ENCODE measurements around the gene GPC6. TPM values are rescaled to one million over a fixed set of nuclear protein-coding genes. Genes with fewer than 3 reads are reported as not detected.

GPC6 gene
- total RNA-seq, 1 donor from 2014 or later, result 42.9 TPM

DNA sequence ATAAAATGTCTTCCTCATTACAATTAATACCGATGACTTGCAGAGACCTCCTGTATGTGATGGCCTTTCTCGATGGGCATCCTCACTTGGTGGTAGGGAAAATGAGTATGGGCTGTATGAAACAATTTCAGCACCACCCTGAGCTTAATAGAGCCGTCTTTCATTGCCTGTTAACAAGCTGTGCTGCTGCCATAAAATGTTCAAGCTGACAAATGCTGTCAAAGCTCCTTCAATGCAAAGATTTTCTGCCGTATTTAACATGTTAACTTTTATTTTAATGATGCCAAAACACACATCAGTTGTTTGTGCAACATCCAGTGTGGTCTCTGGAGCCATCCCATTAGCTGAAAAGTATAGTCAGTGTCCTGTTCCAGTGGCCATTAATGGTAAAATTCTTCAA is 110.1 kb downstream of the GPC6 start:
- no peaks in the 10 kb centered on the region for H3K9me3 ChIP-seq (ENCODE audit: low read depth)
- H3K4me1 Mint-ChIP-seq, result peaks cover 4% of the 10 kb centered on the region
- H3K9ac ChIP-seq, result no peak overlapping the region
- H3K4me3 ChIP-seq, result no peak overlapping the region
- no peak overlapping the region for H2AFZ ChIP-seq (replicated peaks)
- H3K4me2 ChIP-seq, result no peak overlapping the region
- no peak overlapping the region for H3K27ac ChIP-seq
- H3K79me2 ChIP-seq (ENCODE audit: low read depth), result no peaks in the 10 kb centered on the region
- H3K4me3 Mint-ChIP-seq, result no peak overlapping the region
- H4K20me1 ChIP-seq (ENCODE audit: low read depth), result no peaks in the 10 kb centered on the region
- no peaks in the 10 kb centered on the region for H3K4me1 ChIP-seq
- H3K36me3 ChIP-seq, result no peaks in the 10 kb centered on the region
- no peaks in the 10 kb centered on the region for H3K27me3 Mint-ChIP-seq (ENCODE audit: insufficient read depth, low read depth)
- H3K27ac Mint-ChIP-seq, result no peak overlapping the region
- no peak for DNase-seq (ENCODE audit: low spot score)
- TF ChIP-seq EZH2phosphoT487 (IDR thresholded peaks at IDR 0.05) (no peak), EZH2 (IDR thresholded peaks at IDR 0.05) (no peak), CTCF (IDR thresholded peaks at IDR 0.05) (no peak)
- H3K9me3 Mint-ChIP-seq, result peaks cover 28% of the 10 kb centered on the region
- peaks cover 3% of the 10 kb centered on the region for H3K36me3 Mint-ChIP-seq
- H3F3A ChIP-seq (ENCODE audit: low read depth), result no peaks in the 10 kb centered on the region
- no peaks in the 10 kb centered on the region for H3K27me3 ChIP-seq

DNA sequence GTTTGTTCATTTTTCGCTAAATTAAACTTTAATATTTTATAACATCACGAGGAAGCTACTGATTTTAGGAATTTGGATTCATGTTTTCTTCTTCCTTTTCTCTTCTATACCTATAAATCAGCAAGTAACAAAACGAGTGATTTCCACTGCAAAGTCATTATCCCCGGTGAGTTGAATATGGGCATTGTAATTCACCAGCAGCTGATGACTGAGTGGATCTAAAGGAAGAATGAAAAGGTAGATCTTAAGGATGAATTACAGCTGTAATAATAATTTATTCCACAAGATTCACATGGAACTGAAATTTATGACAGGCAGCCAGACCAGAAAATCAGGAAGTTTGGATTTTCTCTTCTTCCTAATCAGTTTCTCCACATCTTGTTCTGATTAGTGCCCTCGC is 111.4 kb downstream of the GPC6 start:
- Mint-ChIP-seq H3K36me3 (peaks cover 7% of the 10 kb centered on the region), H3K9me3 (peaks cover 22% of the 10 kb centered on the region), H3K27ac (no peak overlapping the region), H3K4me1 (peaks cover 4% of the 10 kb centered on the region), H3K27me3 (ENCODE audit: insufficient read depth, low read depth) (peaks cover 2% of the 10 kb centered on the region), H3K4me3 (no peak overlapping the region)
- H2AFZ ChIP-seq (replicated peaks), result no peak overlapping the region
- no peak overlapping the region for H3K9ac ChIP-seq
- TF ChIP-seq CTCF (IDR thresholded peaks at IDR 0.05) (no peak), EZH2 (IDR thresholded peaks at IDR 0.05) (no peak), EZH2phosphoT487 (IDR thresholded peaks at IDR 0.05) (no peak)
- H3K9me3 ChIP-seq (ENCODE audit: low read depth), result no peaks in the 10 kb centered on the region
- H4K20me1 ChIP-seq (ENCODE audit: low read depth), result no peaks in the 10 kb centered on the region
- H3K4me3 ChIP-seq, result no peak overlapping the region
- no peak overlapping the region for H3K4me2 ChIP-seq
- H3K36me3 ChIP-seq, result no peaks in the 10 kb centered on the region
- H3K4me1 ChIP-seq, result no peaks in the 10 kb centered on the region
- no peaks in the 10 kb centered on the region for H3K27me3 ChIP-seq
- H3K79me2 ChIP-seq (ENCODE audit: low read depth), result no peaks in the 10 kb centered on the region
- no peak overlapping the region for H3K27ac ChIP-seq
- no peaks in the 10 kb centered on the region for H3F3A ChIP-seq (ENCODE audit: low read depth)
- DNase-seq (ENCODE audit: low spot score), result no peak

DNA sequence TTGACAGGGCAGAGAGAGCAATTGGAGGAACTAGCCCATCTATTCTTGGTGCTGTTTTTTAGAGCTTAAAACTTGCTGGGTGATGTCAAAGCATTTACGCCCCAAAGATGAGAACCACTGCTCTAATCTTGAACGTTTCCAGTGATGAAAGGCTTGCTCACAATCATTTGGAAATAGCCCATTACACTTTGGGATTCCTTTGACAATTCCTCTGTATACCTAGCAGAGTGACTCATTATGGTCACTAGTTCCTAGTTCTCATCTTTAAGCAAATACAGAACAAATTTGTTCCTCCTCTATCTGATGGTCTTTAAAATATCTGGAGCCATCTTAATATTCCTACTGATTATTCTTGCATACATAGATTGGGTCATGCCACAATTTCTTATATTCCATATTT is 112.3 kb downstream of the GPC6 start:
- no peaks in the 10 kb centered on the region for H3K27me3 ChIP-seq
- H3K36me3 ChIP-seq, result no peaks in the 10 kb centered on the region
- Mint-ChIP-seq H3K4me3 (no peak overlapping the region), H3K4me1 (peaks cover 10% of the 10 kb centered on the region), H3K27ac (no peak overlapping the region), H3K9me3 (peaks cover 19% of the 10 kb centered on the region), H3K36me3 (peaks cover 8% of the 10 kb centered on the region), H3K27me3 (ENCODE audit: insufficient read depth, low read depth) (peaks cover 5% of the 10 kb centered on the region)
- no peak overlapping the region for H3K4me3 ChIP-seq
- H3K9me3 ChIP-seq (ENCODE audit: low read depth), result no peaks in the 10 kb centered on the region
- H3F3A ChIP-seq (ENCODE audit: low read depth), result no peaks in the 10 kb centered on the region
- H4K20me1 ChIP-seq (ENCODE audit: low read depth), result no peaks in the 10 kb centered on the region
- no peak overlapping the region for H2AFZ ChIP-seq (replicated peaks)
- no peak overlapping the region for H3K4me2 ChIP-seq
- TF ChIP-seq EZH2phosphoT487 (IDR thresholded peaks at IDR 0.05) (no peak), EZH2 (IDR thresholded peaks at IDR 0.05) (no peak)
- no peaks in the 10 kb centered on the region for H3K79me2 ChIP-seq (ENCODE audit: low read depth)
- H3K9ac ChIP-seq, result no peak overlapping the region
- no peak overlapping the region for H3K27ac ChIP-seq
- no peak for DNase-seq (ENCODE audit: low spot score)
- H3K4me1 ChIP-seq, result peaks cover 2% of the 10 kb centered on the region

DNA sequence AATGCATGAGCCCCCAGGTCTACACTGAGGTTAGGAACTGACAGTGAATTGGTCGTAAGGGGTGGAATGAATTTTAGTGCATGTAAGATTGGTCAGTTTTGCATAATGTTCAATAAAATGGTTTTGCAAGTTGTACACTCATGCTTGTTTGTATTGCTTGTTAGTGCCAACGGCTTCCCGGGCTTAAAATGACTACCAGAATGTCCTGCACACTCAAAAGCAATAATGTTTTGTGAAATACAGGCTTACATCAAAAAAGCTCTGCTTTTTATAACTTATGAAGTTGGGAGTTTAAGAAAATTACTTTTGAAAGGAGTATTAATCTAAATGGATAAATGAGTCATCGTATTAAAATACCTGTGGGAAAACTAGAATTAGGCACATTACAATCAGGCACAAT is 112.9 kb downstream of the GPC6 start:
- H3K27ac ChIP-seq, result no peak overlapping the region
- Mint-ChIP-seq H3K27ac (no peak overlapping the region), H3K4me3 (no peak overlapping the region), H3K4me1 (peaks cover 17% of the 10 kb centered on the region), H3K27me3 (ENCODE audit: insufficient read depth, low read depth) (peaks cover 5% of the 10 kb centered on the region), H3K9me3 (peaks cover 19% of the 10 kb centered on the region), H3K36me3 (peaks cover 8% of the 10 kb centered on the region)
- DNase-seq (ENCODE audit: low spot score), result no peak
- no peaks in the 10 kb centered on the region for H3K79me2 ChIP-seq (ENCODE audit: low read depth)
- no peaks in the 10 kb centered on the region for H3K27me3 ChIP-seq
- TF ChIP-seq EZH2phosphoT487 (IDR thresholded peaks at IDR 0.05) (no peak), CTCF (IDR thresholded peaks at IDR 0.05) (no peak), EZH2 (IDR thresholded peaks at IDR 0.05) (no peak)
- peaks cover 8% of the 10 kb centered on the region for H3K4me1 ChIP-seq
- no peaks in the 10 kb centered on the region for H3K36me3 ChIP-seq
- H3K9me3 ChIP-seq (ENCODE audit: low read depth), result no peaks in the 10 kb centered on the region
- no peak overlapping the region for H3K4me3 ChIP-seq
- H3K9ac ChIP-seq, result no peak overlapping the region
- no peaks in the 10 kb centered on the region for H4K20me1 ChIP-seq (ENCODE audit: low read depth)
- no peak overlapping the region for H3K4me2 ChIP-seq
- no peak overlapping the region for H2AFZ ChIP-seq (replicated peaks)
- no peaks in the 10 kb centered on the region for H3F3A ChIP-seq (ENCODE audit: low read depth)

Measured in neural progenitor cell (in vitro differentiated cells).